ENCODE results near the gene NTSR1.

GRCh38 chr20:62753626-62754025 is 45.0 kb downstream of the NTSR1 start:
- TF ChIP-seq CTCF (conservative IDR thresholded peaks at IDR 0.05; ENCODE audit: low read depth, low read length), result no peak
- no peak for TF ChIP-seq EZH2 (IDR thresholded peaks at IDR 0.05; ENCODE audit: borderline replicate concordance, low read depth, low read length, poor library complexity, severe bottlenecking)
